ENCODE measurements around the gene RAD9A.

The RAD9A gene

DNA sequence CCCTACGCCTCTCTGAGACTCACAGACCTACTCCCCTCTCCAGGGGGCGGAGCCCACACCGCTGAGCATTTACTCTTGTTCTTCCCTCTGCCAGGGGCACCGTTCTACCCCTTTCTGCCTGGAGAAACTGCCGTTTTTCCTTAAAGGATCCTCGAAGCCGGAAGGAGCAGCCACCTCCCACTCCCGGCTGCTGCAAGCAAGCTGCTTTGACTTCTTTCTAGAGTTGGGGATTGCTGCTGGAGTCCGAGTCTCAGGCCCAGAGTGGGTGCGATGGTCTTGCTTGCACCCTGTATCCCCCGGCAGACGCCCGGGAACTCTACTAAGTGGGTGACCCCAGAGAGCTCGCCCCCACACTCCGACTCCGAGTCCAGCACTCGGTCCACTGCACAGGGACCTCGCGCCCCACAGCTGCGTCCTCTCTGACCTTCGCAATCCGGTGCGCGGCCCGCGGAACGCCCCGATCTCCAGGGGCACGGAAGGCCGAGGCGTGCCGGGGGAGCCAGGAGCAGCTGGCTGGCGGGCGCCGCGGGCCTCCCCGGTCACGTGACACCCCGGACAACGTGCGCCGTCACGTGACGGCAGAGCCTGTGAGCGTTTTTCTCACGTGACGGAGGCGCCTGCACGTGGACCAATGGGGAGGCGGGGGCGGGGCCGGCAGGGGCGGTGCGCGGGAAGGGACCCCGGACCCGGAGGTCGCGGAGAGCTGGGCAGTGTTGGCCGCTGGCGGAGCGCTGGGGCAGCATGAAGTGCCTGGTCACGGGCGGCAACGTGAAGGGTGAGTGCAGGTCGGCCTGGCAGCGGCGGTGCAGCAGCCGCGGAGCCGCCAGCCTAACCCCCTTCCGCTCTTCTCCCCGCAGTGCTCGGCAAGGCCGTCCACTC, at the start of gene RAD9A:
TSS of gene RAD9A (plus strand) at position 683 of the 879 bp plus-strand sequence. CDS start at position 742, 59 bp downstream.
- DNase-seq (ENCODE audit: low spot score): peak; percentile 96

- DNase-seq (ENCODE audit: low spot score): no peak
Observed at GRCh38 chr11:67344264-67344663, 47.5 kb upstream of the RAD9A start.

DNA sequence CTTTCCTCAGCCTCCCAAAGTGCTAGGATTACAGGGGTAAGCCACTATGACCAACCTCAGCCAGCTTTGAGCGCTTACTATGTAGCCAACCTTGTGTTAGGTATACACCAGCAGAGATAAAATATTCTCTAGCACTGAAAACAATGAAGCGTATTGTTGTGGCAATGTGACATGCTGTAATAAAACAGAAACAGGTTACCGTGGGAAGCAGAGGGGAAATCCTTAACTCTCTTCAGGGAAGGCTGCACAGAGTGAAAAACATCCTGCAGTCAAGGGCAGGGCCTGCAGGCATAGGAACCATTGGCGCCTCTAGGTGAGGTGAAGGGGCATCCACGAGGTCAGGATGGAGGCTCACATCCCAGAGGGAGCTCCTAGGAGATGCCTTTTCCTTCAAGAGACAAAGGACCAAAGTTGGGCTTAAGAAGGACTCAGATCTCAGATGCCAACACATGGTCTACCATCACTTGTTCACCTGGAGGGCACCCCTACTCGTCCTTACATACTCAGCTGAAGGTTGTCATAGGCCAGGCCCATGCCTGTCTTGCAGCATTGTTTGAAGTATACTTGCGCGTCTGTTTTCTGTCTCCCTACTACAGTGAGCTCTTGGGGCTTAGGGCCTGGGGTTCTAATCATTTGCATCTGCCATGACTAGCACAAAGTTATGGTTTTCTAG, 46.4 kb upstream of the RAD9A start:
- DNase-seq (ENCODE audit: low spot score): no peak

- DNase-seq (ENCODE audit: low spot score): no peak
Observed at GRCh38 chr11:67345920-67346819, 45.6 kb upstream of the RAD9A start.

DNA sequence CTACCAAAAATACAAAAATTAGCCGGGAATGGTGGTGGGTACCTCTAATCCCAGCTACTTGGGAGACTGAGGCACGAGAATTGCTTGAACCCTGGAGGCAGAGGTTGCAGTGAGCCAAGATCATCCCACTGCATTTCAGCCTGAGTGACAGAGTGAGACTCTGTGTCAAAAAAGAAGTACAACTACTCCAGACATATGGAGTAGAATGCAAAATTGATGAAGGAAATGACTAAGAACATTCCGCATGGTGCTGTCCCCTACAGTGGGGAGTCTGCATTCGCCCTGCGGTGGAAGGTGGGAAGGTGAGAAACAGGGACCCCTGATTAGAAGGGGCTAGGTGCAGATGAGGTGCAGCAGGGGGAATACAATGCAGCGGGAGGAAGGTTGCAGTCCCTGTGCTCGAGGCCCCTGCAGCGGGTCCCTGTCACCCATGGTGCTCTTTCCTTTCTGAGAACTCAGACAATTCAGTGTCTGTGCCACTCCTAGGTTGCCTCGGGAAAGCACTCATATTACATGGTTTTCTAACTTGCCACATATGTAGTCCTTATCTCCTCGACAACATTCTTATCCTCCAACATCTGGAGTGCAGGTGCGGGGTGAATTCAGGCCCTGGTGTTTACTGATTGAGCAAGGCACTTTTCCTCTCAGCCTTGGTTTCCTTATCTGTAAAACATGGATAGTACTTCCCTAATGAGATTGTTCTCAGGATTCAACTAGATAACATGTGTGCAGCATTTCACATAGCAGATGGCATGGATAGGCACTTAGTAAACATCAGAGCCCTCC, 43.6 kb upstream of the RAD9A start:
- DNase-seq (ENCODE audit: low spot score): no peak

- no peak for DNase-seq (ENCODE audit: low spot score)
Observed at GRCh38 chr11:67349036-67349435, 42.8 kb upstream of the RAD9A start.

GRCh38 chr11:67349457-67349856, 42.3 kb upstream of the RAD9A start:
- no peak for DNase-seq (ENCODE audit: low spot score)

- DNase-seq (ENCODE audit: low spot score): no peak
Observed at GRCh38 chr11:67349928-67350465, 41.8 kb upstream of the RAD9A start.

DNA sequence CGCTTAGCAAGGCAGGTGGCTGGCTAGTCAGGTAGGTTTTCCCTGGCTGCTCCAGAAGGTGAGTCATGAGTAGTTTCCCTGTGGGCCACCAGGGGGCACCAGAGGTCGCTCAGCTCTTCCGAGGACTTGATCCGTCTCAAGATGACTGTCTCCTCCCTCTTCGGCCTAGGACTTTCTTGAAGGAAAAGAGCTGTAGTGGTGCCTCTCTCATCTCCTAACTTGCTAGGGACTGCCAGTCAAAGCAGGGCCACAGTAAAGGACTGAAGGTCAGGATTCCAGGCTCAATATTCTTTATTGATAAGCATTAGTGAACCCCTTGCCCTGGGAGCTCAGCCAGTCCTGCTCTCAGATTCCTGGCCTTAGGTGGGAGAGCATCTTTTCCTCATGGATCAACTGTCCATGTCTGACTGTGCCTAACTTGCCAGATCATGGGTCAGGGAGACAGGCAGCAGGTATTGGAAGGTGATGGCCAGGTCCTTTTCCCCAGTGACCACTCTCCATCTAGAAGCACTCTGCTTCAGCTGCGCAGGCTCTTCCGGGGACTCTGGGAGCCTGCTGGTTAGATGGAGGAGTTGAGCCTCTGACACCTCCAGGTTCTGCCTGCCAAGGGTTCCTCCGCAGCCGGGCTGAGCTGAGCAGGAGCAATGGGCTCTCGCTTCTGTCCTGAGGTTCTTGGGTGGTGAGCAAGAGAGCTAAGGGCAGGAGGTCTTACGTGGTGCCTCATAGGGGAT, 40.3 kb upstream of the RAD9A start:
- peak; percentile 77 for DNase-seq (ENCODE audit: low spot score)

DNA sequence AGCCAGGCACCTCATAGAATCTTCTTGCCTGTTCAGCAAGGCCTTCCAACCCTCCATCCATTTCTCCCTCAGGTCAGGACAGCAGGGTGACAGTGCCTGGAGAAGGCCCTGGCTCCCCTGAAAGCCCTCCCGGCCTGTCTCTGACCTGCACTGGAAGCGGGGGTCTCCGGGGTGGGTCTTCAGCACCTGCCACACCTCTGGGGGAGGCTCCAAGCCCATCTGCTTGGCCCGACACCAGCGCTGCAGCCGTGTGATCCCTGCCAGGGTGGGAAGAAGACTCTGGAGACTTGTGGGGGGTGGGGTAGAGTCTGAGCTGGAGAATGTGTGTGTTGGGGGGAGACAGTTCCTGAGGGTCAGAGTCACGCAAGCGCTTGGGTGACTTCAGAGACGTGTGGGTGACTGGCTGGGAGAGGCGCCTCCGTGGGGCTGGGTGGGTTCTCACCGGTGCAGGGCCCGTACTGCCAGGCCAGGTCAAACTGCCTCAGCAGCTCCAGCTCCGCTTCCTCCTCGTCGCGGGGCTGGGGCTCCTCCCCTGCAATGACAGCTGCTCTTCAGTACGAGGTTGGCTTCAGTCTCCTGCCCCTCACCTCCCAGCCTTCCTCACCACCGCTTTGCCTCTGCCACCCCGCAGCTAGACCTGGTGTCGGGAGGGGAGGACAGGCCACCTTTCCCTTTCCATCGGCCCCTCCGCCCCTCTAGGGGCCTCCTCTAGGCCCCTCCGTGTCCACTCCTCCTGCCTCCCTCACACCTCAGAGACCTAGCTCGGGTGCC, 39.1 kb upstream of the RAD9A start:
- DNase-seq (ENCODE audit: low spot score): no peak

DNA sequence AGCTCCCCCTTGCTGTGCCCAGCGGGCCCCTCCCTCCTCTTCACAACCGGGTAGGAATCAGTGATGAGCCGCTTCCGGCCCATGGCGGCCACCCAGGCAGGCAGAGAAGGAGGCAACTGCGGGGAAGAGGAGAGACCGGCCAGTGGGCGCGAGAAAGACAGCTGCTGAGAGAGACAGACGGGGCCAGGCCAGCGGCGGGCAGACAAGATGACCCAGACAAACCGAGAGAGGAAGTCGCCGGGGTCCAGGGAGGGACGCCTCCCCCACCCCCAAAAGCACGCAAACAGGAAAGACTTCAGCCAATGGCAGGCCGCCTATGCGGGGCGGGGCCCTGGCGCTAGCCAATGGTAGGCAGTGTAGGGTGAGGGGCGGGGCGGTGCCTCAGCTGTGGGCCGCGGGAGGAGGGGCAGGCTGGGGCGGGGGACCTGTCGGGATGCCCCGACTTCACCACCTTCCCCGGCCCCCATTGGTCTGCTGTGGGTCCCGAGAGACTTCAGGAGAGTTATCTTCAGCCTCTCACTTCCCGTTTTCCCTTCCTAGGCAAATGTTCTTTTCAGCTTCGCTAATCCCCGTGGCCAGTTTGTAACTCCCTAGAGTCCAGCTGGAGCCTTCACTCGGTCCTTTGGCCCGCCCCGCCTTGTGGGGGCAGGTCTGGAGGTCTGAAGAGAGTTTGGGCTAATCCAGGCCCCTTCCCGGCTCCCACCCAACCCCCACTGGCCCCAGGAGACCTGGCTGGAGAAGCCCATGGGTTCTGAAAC, 38.3 kb upstream of the RAD9A start, which contains the start of gene POLD4:
TSS of gene POLD4 (minus strand) at position 230 of the 758 bp plus-strand sequence. CDS start at position 83, 147 bp downstream.
- DNase-seq (ENCODE audit: low spot score): peak; percentile 93

- peak; percentile 93 for DNase-seq (ENCODE audit: low spot score)
Observed at GRCh38 chr11:67354075-67355022, 37.4 kb upstream of the RAD9A start.

- DNase-seq (ENCODE audit: low spot score): no peak
Observed at GRCh38 chr11:67355023-67355793, 36.6 kb upstream of the RAD9A start.

- DNase-seq (ENCODE audit: low spot score): no peak
Observed at GRCh38 chr11:67355794-67356386, 35.9 kb upstream of the RAD9A start.

GRCh38 chr11:67356387-67356863, 35.4 kb upstream of the RAD9A start:
- DNase-seq (ENCODE audit: low spot score): no peak

DNA sequence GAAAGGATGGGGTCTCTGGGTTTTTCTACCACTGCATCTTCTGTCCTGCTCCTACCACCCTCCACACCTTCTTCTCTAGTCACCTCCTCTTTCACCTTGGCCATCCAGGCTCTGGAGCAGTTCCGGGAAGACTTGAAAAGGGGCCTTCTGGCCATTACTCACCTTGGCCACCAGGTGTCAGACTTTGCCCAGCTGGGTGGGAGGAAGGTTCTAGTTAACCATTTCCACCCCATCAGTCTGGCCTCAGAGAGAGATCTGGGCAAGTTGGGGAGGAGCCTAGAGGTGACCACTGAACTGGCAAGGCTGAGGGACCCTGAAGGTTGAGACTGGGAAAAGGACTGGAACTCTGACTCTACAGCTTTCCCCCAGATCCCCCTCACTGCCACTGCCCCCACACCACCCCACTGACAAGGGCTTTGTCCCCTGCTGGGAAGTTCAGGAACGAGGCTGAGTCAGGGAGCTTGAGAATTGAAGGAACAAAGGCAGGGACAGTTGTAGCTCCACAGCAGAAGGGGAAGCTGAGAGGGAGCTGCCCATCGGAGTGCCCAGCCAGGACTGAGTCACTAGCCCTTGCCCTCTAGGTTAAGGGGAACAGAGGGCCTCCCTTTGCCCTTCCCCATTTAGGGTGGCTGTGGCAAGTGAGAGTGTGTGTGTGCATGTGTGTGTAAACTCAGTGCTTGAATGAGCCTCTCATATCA, 34.8 kb upstream of the RAD9A start:
- DNase-seq (ENCODE audit: low spot score): peak; percentile 78

All from COLO829 (cell line).